SK-N-SH (cell line): ENCODE measurements around the gene THSD7B. TPM values are rescaled to one million over a fixed set of nuclear protein-coding genes. Genes with fewer than 3 reads are reported as not detected.

ENCODE experiments used
- CTCF ChIA-PET: fragments of 300-600, 350-600 bp; formaldehyde crosslinking; extraction: SDS; loops from one replicate; lab custom pipeline; 2021; lab: Yijun Ruan, JAX
- POLR2A ChIA-PET: fragments of 350-600 bp; sonication (Branson Sonifier 250); formaldehyde crosslinking; extraction: SDS; loops from one replicate; lab custom pipeline; 2020; ENCODE audit warnings: antibody characterized with exemption, inconsistent platforms; lab: Yijun Ruan, JAX
- DNase-seq: peaks from one replicate; pipeline ENCODE4 v3.0.0; 2012
- H2AFZ ChIP-seq: fragments of 200-600 bp; sonication (generic); 2 replicates; pipeline ENCODE4 v1.8.1; 2016; ENCODE audit warnings: antibody characterized with exemption, mild to moderate bottlenecking, low read depth
- H3F3A ChIP-seq: fragments of 200-600 bp; sonication (generic); replicated peaks from 2 replicates; pipeline ENCODE3; 2016; ENCODE audit warnings: antibody characterized with exemption, mild to moderate bottlenecking; ENCODE audit not compliant: insufficient read depth
- H3K27ac ChIP-seq, 2 experiments: fragments of 200-500 bp in 1 of 2; fragments of 200-600 bp in 1 of 2; sonication (Bioruptor generic) in 1 of 2; sonication (generic), shearing (Covaris generic) in 1 of 2; 2 replicates each; pipeline versions ENCODE4 v1.5.1 to v1.6.1; 2014 to 2016; ENCODE audit warnings: low read depth in 2 of 2, inconsistent platforms in 1 of 2, low read length in 1 of 2, mild to moderate bottlenecking in 1 of 2, mixed read lengths in 1 of 2
- H3K27me3 ChIP-seq: fragments of 200-600 bp; sonication (generic), shearing (Covaris generic); 2 replicates; pipeline ENCODE4 v1.6.1; 2016; ENCODE audit warnings: mixed run types; ENCODE audit not compliant: insufficient read depth
- H3K36me3 ChIP-seq, 2 experiments: fragments of 200-500 bp in 1 of 2; fragments of 200-600 bp in 1 of 2; sonication (Bioruptor generic) in 1 of 2; sonication (generic) in 1 of 2; replicated peaks in 1 of 2; 2 replicates each; pipeline versions ENCODE3 to v1.5.1; 2014 to 2016; ENCODE audit warnings: low read length in 1 of 2, mild to moderate bottlenecking in 1 of 2; ENCODE audit not compliant: insufficient read depth in 2 of 2, control insufficient read depth in 1 of 2
- H3K4me1 ChIP-seq, 2 experiments: fragments of 200-500 bp in 1 of 2; fragments of 200-600 bp in 1 of 2; sonication (Bioruptor generic) in 1 of 2; sonication (generic), shearing (Covaris generic) in 1 of 2; 2 replicates each; pipeline versions ENCODE4 v1.5.1 to v1.6.1; 2014 to 2016; ENCODE audit warnings: low read depth in 1 of 2, low read length in 1 of 2, mixed run types in 1 of 2; ENCODE audit not compliant: insufficient read depth in 2 of 2, control insufficient read depth in 1 of 2
- H3K4me2 ChIP-seq: fragments of 200-600 bp; sonication (generic), shearing (Covaris generic); 2 replicates; pipeline ENCODE4 v1.6.1; 2017; ENCODE audit warnings: mixed run types
- H3K4me3 ChIP-seq, 2 experiments: fragments of 200-500 bp in 1 of 2; fragments of 200-600 bp in 1 of 2; sonication (Bioruptor generic) in 1 of 2; sonication (generic), shearing (Covaris generic) in 1 of 2; 2 replicates each; pipeline versions ENCODE4 v1.5.1 to v1.8.1; 2014 to 2016; ENCODE audit warnings: low read depth in 2 of 2, inconsistent platforms in 1 of 2, low read length in 1 of 2, mild to moderate bottlenecking in 1 of 2, mixed read lengths in 1 of 2, moderate library complexity in 1 of 2
- H3K79me2 ChIP-seq: fragments of 200-600 bp; sonication (generic); 2 replicates; pipeline ENCODE4 v1.8.1; 2017; ENCODE audit warnings: mild to moderate bottlenecking; ENCODE audit not compliant: insufficient read depth
- H3K9ac ChIP-seq: fragments of 200-600 bp; sonication (generic); 2 replicates; pipeline ENCODE4 v1.6.1; 2017; ENCODE audit warnings: mixed run types
- H3K9me2 ChIP-seq: fragments of 200-600 bp; sonication (generic); 2 replicates; pipeline ENCODE4 v1.6.1; 2017; ENCODE audit warnings: mixed run types
- H3K9me3 ChIP-seq: fragments of 200-600 bp; sonication (generic); 2 replicates; pipeline ENCODE4 v1.6.1; 2017; ENCODE audit warnings: mixed run types, mild to moderate bottlenecking, moderate library complexity
- H4K20me1 ChIP-seq: fragments of 200-600 bp; sonication (generic); 2 replicates; pipeline ENCODE4 v1.6.1; 2017; ENCODE audit warnings: mild to moderate bottlenecking, mixed run types; ENCODE audit not compliant: insufficient read depth
- CHD2 ChIP-seq: fragments of 150-350 bp; IDR thresholded peaks from 2 replicates; pipeline ENCODE4 v1.6.1; 2018; ENCODE audit warnings: low read length; ENCODE audit not compliant: partially characterized antibody
- EP300 ChIP-seq, 2 experiments: IDR thresholded peaks; 2 replicates each; pipeline versions ENCODE4 v1.4.0 to v1.6.1; 2012; ENCODE audit warnings: borderline replicate concordance in 1 of 2, low read depth in 1 of 2, low read length in 1 of 2
- EZH2phosphoT487 ChIP-seq: fragments of 200-600 bp; sonication (generic); IDR thresholded peaks from 2 replicates; pipeline ENCODE4 v1.6.1; 2017; ENCODE audit warnings: low read depth, mixed run types, mild to moderate bottlenecking, antibody characterized with exemption, moderate library complexity, borderline replicate concordance
- FOXJ3 ChIP-seq: sonication (generic); formaldehyde crosslinking; IDR thresholded peaks from 2 replicates; pipeline ENCODE4 v1.5.1; 2020; ENCODE audit warnings: mild to moderate bottlenecking, missing genetic modification reagents
- FOXM1 ChIP-seq: IDR thresholded peaks from 2 replicates; pipeline ENCODE4 v1.4.0; 2012; ENCODE audit warnings: low read depth, mild to moderate bottlenecking
- GATA2 ChIP-seq: sonication (generic); formaldehyde crosslinking; IDR thresholded peaks from 2 replicates; pipeline ENCODE4 v1.5.0; 2020; ENCODE audit warnings: mild to moderate bottlenecking, missing genetic modification reagents
- JUND ChIP-seq: IDR thresholded peaks from 2 replicates; pipeline ENCODE4 v1.4.0; 2012
- MXI1 ChIP-seq: IDR thresholded peaks from 2 replicates; pipeline ENCODE4 v1.6.1; 2012; ENCODE audit warnings: mild to moderate bottlenecking, low read depth, low read length, improper control_type of control experiment
- POLR2AphosphoS5 ChIP-seq: IDR thresholded peaks from 2 replicates; pipeline ENCODE4 v1.6.1; 2012; ENCODE audit warnings: low read depth, low read length
- RAD21 ChIP-seq: IDR thresholded peaks from 2 replicates; pipeline ENCODE4 v1.6.1; 2012; ENCODE audit warnings: mild to moderate bottlenecking, low read length
- RFX5 ChIP-seq: IDR thresholded peaks from 2 replicates; pipeline ENCODE4 v1.6.1; 2012; ENCODE audit warnings: mild to moderate bottlenecking, improper control_type of control experiment, low read length
- RXRA ChIP-seq: IDR thresholded peaks from 2 replicates; pipeline ENCODE4 v1.4.0; 2012; ENCODE audit warnings: low read depth, mild to moderate bottlenecking, borderline replicate concordance
- SIN3A ChIP-seq: IDR thresholded peaks from 2 replicates; pipeline ENCODE4 v1.6.1; 2012; ENCODE audit warnings: low read depth, mild to moderate bottlenecking, low read length, moderate library complexity, borderline replicate concordance
- SMC3 ChIP-seq: IDR thresholded peaks from 2 replicates; pipeline ENCODE4 v1.6.1; 2012; ENCODE audit warnings: low read depth, low read length, improper control_type of control experiment
- TCF12 ChIP-seq: IDR thresholded peaks from 2 replicates; pipeline ENCODE4 v1.4.0; 2012
- YY1 ChIP-seq: IDR thresholded peaks from 2 replicates; pipeline ENCODE4 v1.4.0; 2012; ENCODE audit warnings: low read depth, mild to moderate bottlenecking
- WGBS: methylation state at CpG from one replicate; pipeline ENCODE4 v1.1.6; 2017; ENCODE audit warnings: low lambda C conversion rate; 5-methylcytosine and 5-hydroxymethylcytosine counted together
- polyA plus RNA-seq, 3 experiments: library from polyadenylated mRNA; depleted of rRNA; stranded (reverse); fragments of >200 nt; gene quantifications; 2 replicates each; pipeline ENCODE4 v1.2.3, GENCODE V29; 2012
- TF ChIP-seq, protein P1 (sequence below): fragments of 150-350 bp; IDR thresholded peaks from 2 replicates; pipeline ENCODE4 v1.6.1; 2017; ENCODE audit warnings: antibody characterized with exemption, low read length, low read depth, borderline replicate concordance
- TF ChIP-seq, protein P2 (sequence below): IDR thresholded peaks from 2 replicates; pipeline ENCODE4; 2012

THSD7B gene
- polyA plus RNA-seq, 1 of the 3 experiments (the other 2 are of a cell fraction) = not detected

DNA sequence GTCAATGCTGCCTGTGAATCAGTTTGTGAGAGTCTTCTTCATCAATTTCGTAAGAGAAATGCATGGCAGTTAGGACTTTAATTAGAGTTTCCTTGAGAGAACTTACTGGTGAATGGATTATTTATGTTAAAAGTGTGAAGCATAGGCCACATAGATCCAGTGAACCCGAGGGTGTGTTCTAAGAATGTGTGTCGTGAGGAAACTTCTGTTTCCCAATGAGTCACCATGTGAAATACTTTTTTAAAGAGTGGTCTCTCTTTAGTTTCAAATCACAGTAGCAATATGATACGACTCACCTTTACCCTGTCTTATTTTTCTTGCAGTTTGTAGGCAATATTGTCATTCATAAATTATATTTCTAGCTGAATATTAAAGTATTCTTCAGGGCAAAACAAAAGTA is 18.5 kb downstream of the THSD7B start:
- Histone ChIP-seq H3K9me2 (no peaks in the 10 kb centered on the region), H3F3A (no peaks in the 10 kb centered on the region), H3K27me3 (no peaks in the 10 kb centered on the region), H3K4me3 (no peak overlapping the region)
- DNase-seq = no peak
- TF ChIP-seq EP300 (IDR thresholded peaks at IDR 0.05; ENCODE audit: borderline replicate concordance in 1 of 2, low read depth in 1 of 2, low read length in 1 of 2) (no peak), RAD21 (no peak), FOXJ3 (CRISPR knock-in tag) (no peak), MXI1 (no peak), RXRA (no peak), POLR2AphosphoS5 (no peak), JUND (no peak), EZH2phosphoT487 (no peak), TCF12 (no peak), RFX5 (no peak), SIN3A (no peak), SMC3 (no peak), GATA2 (CRISPR knock-in tag) (no peak), YY1 (no peak), FOXM1 (no peak), CHD2 (no peak)
- TF ChIP-seq, protein P1, sequence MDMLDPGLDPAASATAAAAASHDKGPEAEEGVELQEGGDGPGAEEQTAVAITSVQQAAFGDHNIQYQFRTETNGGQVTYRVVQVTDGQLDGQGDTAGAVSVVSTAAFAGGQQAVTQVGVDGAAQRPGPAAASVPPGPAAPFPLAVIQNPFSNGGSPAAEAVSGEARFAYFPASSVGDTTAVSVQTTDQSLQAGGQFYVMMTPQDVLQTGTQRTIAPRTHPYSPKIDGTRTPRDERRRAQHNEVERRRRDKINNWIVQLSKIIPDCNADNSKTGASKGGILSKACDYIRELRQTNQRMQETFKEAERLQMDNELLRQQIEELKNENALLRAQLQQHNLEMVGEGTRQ = no peak
- TF ChIP-seq, protein P2, sequence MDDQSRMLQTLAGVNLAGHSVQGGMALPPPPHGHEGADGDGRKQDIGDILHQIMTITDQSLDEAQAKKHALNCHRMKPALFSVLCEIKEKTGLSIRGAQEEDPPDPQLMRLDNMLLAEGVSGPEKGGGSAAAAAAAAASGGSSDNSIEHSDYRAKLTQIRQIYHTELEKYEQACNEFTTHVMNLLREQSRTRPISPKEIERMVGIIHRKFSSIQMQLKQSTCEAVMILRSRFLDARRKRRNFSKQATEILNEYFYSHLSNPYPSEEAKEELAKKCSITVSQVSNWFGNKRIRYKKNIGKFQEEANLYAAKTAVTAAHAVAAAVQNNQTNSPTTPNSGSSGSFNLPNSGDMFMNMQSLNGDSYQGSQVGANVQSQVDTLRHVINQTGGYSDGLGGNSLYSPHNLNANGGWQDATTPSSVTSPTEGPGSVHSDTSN = no peak
- TF ChIP-seq, all 33 proteins: peak for 0
- H2AFZ ChIP-seq = no peak overlapping the region
- CTCF ChIA-PET = interaction anchor here (0.9 to 1.5 kb wide), 2 partner anchors 10 to 138 kb away, joined by 3 to 4 read pairs; no protein-coding TSS in a partner anchor
- H3K9ac ChIP-seq = no peak overlapping the region
- H3K9me3 ChIP-seq = no peaks in the 10 kb centered on the region
- 7% methylated on average over 4 of the region's 4 CpGs for WGBS
- H3K79me2 ChIP-seq = no peaks in the 10 kb centered on the region
- no peaks in the 10 kb centered on the region for H3K4me1 ChIP-seq
- no peak overlapping the region for H3K27ac ChIP-seq
- POLR2A ChIA-PET = no interaction called here
- H4K20me1 ChIP-seq = no peaks in the 10 kb centered on the region
- H3K36me3 ChIP-seq = no peaks in the 10 kb centered on the region
- no peak overlapping the region for H3K4me2 ChIP-seq

DNA sequence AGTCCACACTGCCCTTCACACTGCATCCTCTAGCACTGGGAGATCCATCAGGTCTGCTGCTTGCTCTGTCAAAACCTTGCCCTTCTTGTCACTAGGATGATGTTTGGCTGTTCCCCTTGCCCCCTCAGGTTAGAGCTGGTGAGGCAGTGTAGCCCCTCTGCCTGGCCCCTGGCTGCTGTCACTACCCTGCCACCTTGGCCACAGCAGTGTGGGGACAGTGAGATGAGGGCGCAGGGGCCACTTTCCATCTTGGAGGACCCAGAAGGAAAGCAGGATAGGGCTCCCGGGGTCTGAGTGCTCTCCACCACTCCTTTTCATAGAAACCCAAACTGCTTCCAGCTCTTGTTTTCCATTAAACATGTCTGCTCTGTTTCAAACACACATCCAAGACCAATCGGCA is 19.9 kb downstream of the THSD7B start:
- Histone ChIP-seq H3F3A (no peaks in the 10 kb centered on the region), H3K4me1 (no peaks in the 10 kb centered on the region), H3K9me2 (no peaks in the 10 kb centered on the region), H4K20me1 (no peaks in the 10 kb centered on the region), H3K27ac (no peak overlapping the region), H2AFZ (no peak overlapping the region), H3K27me3 (no peaks in the 10 kb centered on the region), H3K36me3 (no peaks in the 10 kb centered on the region), H3K9me3 (no peaks in the 10 kb centered on the region), H3K9ac (no peak overlapping the region), H3K79me2 (no peaks in the 10 kb centered on the region), H3K4me2 (no peak overlapping the region), H3K4me3 (no peak overlapping the region)
- POLR2A ChIA-PET = no interaction called here
- TF ChIP-seq RAD21 = no peak
- no peak for DNase-seq
- 31% methylated on average over 3 of the region's 3 CpGs for WGBS
- CTCF ChIA-PET = interaction anchor here (1.0 kb wide), 1 partner anchor 18 kb away, joined by 3 read pairs; no protein-coding TSS in a partner anchor
